HuH-7 (cell line): ENCODE data around the gene ARL14EP.

Experiments used
- DNase-seq: peaks from one replicate; pipeline ENCODE4 v3.0.0; 2011; ENCODE audit warnings: low spot score

ARL14EP gene

GRCh38 chr11:30322826-30323710 is at the start of gene ARL14EP:
ARL14EP (plus strand) TSS chr11:30323104; CDS start chr11:30330949, 7,845 bp downstream.
- DNase-seq = peak; percentile 82

DNA sequence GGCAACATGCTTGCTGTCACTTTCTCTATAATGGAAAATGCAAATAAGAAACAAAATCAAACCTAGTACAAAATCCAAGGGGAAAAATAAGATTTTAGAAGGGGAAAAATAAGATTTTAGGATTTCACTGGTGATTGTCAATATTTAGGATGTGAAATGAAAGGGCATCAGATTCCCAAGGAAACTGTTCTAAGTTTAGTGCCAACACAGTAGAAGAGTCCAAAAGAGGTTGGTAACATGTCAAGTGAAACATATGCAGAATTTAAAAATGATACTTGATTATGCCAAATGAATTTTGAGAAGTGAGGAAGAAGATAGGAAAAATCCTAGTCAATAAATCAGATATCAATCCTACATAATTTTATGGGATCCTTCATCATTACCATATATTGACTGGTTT is 45.7 kb upstream of the ARL14EP start:
- no peak for DNase-seq

DNA sequence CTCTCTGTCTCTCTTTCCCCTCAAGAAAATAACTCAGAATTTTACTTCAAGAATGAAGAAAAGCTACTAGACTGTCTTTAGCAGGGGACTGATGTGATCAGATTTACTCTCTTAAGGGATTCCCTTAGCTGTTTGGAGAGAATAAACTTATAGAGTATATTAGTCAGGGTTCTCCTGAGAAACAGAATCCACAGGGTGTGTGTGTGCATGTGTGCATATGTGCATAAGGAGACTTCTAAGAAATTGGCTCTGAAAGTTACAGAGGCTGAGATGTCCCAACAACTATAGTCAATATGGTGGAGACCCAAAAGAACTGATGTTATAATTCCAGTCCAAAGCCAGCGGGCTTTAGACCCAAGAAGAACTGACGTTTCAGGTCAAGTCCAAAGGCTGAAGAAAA is 43.1 kb upstream of the ARL14EP start:
- no peak for DNase-seq

DNA sequence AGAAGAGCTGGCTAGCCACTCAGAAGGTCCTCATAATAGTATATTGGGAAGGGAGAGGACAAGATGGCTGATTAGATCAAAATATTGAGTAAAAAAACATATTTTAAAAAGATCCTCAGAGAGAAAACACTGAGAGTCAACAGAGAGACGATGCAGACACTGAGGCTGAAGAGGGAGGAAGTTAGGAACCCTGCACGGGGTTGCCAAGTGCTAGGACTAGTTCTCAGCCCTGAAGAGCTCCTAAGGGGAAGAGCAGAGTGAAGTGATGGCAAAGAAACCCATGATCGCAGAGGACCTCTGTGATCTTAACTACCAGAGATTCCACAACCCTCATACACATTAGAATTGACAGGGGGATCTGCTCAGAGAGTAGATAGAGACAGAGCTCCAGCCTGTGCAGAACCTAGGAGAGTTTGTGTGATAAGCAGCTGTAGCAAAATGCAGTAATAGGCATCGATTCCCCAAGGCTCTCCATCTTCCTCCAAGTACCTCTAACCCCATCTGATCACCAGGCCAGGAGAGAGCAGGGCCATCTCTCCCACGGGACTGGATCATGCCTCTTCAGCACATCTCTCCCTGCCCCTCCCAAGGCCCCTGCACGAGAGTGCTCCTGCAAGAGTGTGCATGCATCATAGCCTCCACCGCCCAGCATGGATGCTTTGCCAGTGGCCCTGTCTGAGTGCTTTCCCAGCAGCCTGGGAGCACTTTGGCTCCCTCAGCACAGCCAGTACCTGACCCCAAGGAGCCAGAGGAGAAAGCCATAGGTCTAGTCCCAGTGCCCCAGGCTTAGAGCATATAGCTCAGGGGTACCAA is 41.2 kb upstream of the ARL14EP start:
- no peak for DNase-seq

DNA sequence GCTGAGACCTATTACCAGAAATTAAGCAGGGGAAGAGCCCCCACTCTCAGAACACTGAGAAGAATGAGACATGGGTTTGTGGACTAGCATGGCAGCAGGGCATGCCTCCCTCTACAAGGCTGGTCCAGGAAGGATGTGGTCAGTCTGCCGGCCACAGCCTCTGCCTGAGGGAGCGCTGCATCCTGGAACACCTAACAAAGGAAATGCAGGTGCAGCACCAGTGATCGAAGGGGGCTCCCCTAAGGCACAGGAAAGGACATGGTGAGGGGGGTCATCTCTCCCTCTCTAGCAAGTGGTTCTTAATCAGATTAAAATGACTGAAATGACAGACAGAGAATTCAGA is 40.6 kb upstream of the ARL14EP start:
- DNase-seq = no peak

GRCh38 chr11:30284836-30285235 is 38.1 kb upstream of the ARL14EP start:
- DNase-seq = no peak

- no peak for DNase-seq
Observed at GRCh38 chr11:30285416-30286121, 37.3 kb upstream of the ARL14EP start.

GRCh38 chr11:30291331-30291730 is 31.6 kb upstream of the ARL14EP start:
- no peak for DNase-seq

- DNase-seq = peak; percentile 42
Observed at GRCh38 chr11:30292545-30292944, 30.4 kb upstream of the ARL14EP start.

GRCh38 chr11:30295178-30295885 is 27.6 kb upstream of the ARL14EP start:
- DNase-seq = no peak

GRCh38 chr11:30304620-30305019 is 18.3 kb upstream of the ARL14EP start:
- no peak for DNase-seq

DNA sequence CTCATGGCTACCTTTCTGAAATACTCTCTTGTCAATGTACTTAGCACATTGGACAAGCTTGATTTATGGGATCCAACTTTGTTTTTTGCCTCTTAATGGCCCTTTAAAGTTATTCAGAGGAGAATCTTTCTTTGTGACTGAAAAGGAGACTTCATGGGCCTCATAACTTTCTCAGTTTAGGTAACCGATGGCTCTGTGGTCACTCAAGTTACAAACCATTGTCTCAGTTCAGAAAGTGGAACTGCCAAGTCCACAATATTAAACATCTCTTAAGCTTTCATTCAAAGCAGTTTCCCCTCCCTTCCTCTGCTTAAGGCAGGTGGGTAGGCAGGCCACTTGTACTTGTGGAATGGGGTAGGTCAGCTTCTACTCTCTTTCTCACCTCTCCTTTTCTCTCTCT is 12.3 kb upstream of the ARL14EP start:
- DNase-seq = no peak

- no peak for DNase-seq
Observed at GRCh38 chr11:30311189-30311588, 11.7 kb upstream of the ARL14EP start.

DNA sequence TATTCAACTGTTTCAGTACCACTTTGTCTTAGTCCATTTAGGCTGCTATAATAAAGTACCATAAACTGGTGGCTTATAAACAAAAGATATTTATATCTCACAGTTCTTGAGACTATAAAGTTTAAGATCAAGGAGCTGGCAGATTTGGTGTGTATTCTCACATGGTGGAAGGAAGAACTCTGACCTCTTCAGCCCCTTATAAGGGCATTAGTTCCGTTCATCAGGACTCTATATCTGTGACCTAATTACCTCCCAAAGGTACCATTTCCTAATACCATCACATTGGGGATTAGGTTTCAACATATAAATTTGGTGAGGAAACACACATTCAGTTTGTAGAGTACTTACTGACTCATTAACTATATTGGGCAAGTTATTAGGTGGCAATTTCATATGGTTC is 10.7 kb upstream of the ARL14EP start:
- DNase-seq = no peak

GRCh38 chr11:30313580-30313979 is 9.3 kb upstream of the ARL14EP start:
- no peak for DNase-seq

- DNase-seq = no peak
Observed at GRCh38 chr11:30314625-30315024, 8.3 kb upstream of the ARL14EP start.

DNA sequence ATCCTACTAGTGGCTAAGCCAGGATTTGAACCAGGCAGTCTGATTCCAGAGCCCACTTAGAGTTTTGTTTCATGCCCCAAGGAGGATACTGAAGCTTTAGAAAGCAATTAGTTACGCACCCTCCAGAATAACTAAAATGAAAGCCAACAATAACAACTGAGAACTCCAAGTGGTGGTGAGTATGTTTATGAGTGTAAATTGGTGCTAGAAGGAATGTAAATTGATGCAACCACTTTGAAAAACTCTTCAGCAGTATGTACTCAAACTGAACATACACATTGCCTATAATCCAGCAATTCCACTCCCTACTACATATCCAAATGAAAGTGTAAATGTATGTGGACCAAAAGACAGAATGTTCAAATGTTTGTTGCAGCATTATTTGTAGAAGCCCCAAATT is 6.7 kb upstream of the ARL14EP start:
- DNase-seq = no peak

- no peak for DNase-seq
Observed at GRCh38 chr11:30317030-30317429, 5.9 kb upstream of the ARL14EP start.

- DNase-seq = no peak
Observed at GRCh38 chr11:30321321-30321720, 1.6 kb upstream of the ARL14EP start.

DNA sequence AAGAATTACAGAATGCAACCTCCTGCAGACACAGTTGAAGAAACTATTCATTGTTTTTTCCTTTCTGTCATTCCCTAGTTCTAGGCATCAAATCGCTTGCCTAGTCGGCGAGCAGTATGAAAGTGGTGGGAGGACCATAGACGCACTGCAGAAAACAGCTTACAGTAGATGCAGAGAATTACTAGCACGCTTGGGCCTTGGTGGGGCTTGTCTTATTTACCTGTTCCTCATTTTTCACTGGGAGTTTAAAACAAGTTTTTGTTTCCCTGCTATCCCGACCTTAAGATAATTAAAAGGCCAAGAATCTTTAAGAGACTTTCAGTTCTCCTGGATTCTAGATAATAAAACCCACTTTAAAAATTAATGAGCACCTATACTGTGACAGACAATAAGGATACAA is 713 bp upstream of the ARL14EP start:
- DNase-seq = no peak

DNA sequence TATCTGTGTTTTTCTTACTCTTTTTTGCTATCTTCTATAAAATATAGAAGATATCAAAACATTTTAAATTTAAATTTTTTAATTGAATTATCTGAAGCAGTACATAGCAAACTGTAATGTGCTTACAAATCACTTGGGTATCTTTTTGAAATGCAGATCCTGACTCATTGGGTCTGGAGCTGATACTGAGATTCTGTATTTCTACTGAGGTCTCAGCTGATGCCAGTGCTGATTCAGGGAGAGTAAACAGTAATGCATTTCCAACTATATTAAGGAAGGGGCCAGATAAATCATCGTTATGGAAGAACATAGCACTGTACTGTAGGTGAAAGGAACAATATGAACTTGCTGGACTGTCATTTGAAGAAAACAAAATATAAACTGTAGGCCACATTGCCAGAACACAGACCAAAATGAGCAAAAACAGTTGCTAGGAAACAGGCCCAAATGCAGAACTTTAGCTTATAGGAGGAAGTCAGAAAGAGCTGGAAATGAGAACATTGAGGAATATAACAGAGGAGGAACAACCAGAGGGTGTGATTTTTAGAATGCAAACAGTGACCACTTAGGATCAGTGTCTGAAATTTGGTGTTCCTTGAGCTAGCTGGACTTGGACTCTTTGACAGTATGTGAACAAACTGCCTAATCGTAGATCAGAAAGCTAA is 3.3 kb downstream of the ARL14EP start:
- no peak for DNase-seq
